HUES64 (cell line): ENCODE results near the gene UBE2K.
"Not testable (repeated sequence)": the region's sequence is repeated elsewhere in the genome, so short reads cannot be mapped to it uniquely, and the experiment has no call there.

ENCODE experiments used
- H3K27ac ChIP-seq: 2 replicates; pipeline ENCODE4 v1.7.0; 2013; ENCODE audit warnings: low read depth, low read length, inconsistent platforms
- H3K27me3 ChIP-seq: 2 replicates; pipeline ENCODE4 v1.6.1; 2013; ENCODE audit warnings: mild to moderate bottlenecking, low read length; ENCODE audit not compliant: insufficient read depth
- H3K36me3 ChIP-seq: 2 replicates; pipeline ENCODE4 v1.6.1; 2013; ENCODE audit warnings: mild to moderate bottlenecking, low read length; ENCODE audit not compliant: insufficient read depth
- H3K4me1 ChIP-seq: 2 replicates; pipeline ENCODE4 v1.6.1; 2013; ENCODE audit warnings: mild to moderate bottlenecking, low read length, moderate library complexity; ENCODE audit not compliant: insufficient read depth
- H3K4me3 ChIP-seq: 2 replicates; pipeline ENCODE4 v1.5.1; 2013; ENCODE audit warnings: mild to moderate bottlenecking, low read length, moderate library complexity
- H3K9ac ChIP-seq: 2 replicates; pipeline ENCODE4 v1.6.1; 2013; ENCODE audit warnings: mild to moderate bottlenecking, low read depth, low read length
- H3K9me3 ChIP-seq: 2 replicates; pipeline ENCODE4 v1.6.1; 2013; ENCODE audit warnings: low read depth, low read length; ENCODE audit not compliant: insufficient read depth
- WGBS: fragments of 150-250, 120-280 bp; methylation state at CpG from one replicate; pipeline ENCODE4 v1.1.7; 2013; ENCODE audit warnings: missing lambda C conversion rate; 5-methylcytosine and 5-hydroxymethylcytosine counted together

The UBE2K gene

DNA sequence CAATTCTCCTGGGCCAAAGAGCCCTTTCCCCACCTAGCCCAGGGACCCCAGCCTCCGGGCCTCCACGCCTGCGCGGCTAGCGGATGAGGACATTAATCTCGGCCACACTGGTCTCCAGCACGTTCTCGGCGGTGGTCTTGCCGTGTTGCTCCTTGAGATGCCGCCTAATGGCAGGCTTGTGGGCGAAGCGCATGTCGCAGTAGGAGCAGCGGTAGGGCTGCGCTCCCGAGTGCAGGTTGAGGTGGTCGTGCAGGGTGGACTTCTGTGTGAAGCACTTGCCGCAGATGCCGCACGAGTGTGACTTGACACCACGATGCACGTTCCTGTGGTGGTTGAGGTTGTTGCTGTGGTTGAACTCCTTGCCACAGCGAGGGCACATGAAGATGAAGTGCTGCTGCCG, 72.1 kb downstream of the UBE2K start:
- 98% methylated on average over 25 of the region's 25 CpGs for WGBS
- no peaks in the 10 kb centered on the region for H3K27me3 ChIP-seq

DNA sequence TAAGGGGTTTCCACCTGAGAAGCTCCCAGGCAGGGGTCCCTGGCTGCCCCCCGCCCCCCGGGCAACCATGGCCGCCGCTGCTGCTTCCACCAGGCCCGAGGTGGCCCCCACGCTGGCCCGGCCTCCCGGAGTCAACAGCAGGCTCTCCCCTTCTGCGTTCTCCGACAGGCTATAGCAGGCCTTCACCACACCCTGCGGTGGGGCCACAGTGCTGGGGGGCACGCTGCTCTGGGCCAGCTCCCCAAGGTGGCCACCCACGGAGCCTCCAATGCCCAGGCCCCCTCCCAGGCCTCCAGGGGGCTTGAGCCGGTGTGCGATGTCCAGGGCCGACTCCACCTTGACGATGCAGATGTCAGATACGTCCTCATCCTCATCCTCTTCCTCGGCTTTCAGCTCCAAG, 72.5 kb downstream of the UBE2K start:
- no peaks in the 10 kb centered on the region for H3K27me3 ChIP-seq
- H3K36me3 ChIP-seq, result peaks cover 67% of the 10 kb centered on the region
- whole genome bisulfite sequencing, result 96% methylated on average over 19 of the region's 19 CpGs

More for the DNA sequence above, 72.1 kb downstream of the UBE2K start:
- Histone ChIP-seq H3K36me3 (peaks cover 67% of the 10 kb centered on the region), H3K4me3 (no peak overlapping the region), H3K4me1 (no peaks in the 10 kb centered on the region), H3K9me3 (no peaks in the 10 kb centered on the region), H3K27ac (no peak overlapping the region), H3K9ac (no peak overlapping the region)

DNA sequence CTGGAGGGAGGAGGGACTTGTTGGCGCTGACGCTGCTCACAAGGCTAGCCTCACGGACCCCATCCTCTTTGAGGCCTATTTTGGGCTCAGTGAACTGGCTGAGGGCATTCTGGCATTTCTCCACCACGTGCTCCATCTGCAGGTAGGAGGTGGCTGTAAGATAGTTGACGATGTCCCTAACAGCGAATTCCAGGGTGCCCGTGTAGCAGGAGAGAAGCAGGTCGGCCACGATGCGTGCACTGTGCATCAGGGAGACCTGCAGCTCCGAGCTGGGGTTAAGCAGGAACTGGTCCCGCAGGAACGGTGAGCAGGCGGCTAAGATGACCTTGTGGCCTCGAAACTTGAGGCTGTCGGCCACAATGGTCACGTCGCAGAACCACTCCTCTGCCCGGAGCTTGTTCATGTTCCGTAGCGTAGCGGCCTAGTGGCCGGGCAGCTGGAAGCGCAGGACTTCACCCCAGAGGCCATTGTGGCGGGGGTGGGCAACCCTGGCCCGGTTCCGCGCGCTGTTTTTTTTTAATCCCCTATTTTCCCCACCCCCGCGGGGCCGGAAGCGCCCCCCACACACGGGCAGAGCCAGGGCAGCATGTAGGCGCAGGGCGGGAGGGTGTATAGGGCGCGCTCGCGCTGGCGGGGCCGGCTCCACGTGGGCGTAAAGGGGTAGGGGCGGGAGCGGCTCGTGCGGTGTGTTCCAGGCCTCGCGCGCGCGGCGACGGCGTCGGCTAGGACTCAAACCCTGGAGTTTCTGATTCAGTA, 73.2 kb downstream of the UBE2K start:
- H3K36me3 ChIP-seq, result peaks cover 67% of the 10 kb centered on the region

More for the DNA sequence above, 72.5 kb downstream of the UBE2K start:
- no peaks in the 10 kb centered on the region for H3K9me3 ChIP-seq
- no peaks in the 10 kb centered on the region for H3K4me1 ChIP-seq
- no peak overlapping the region for H3K4me3 ChIP-seq
- H3K9ac ChIP-seq, result no peak overlapping the region
- no peak overlapping the region for H3K27ac ChIP-seq

DNA sequence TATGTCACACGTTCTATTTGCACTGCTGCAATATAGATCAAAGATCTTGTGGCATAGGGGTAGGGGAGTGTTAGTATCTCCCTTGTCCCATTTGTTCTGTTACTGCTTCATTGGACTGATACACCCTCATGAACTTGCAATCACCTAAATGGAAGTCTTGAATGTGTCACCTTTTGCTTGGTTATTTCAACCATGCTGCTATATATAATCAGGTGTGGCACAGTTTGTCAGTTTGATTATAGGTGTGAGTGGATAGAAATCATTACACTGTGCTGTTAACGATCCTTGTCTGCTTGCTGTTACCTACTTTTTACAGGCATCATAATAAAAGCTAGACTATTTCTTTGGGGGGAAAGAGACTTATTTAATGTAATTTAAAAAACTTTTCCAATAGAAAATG, 84.1 kb downstream of the UBE2K start:
- H3K36me3 ChIP-seq, result peaks cover 35% of the 10 kb centered on the region
- 100% methylated on average over 1 of the region's 2 CpGs for WGBS

More for the DNA sequence above, 73.2 kb downstream of the UBE2K start:
- Histone ChIP-seq H3K4me3 (no peak overlapping the region), H3K9ac (no peak overlapping the region), H3K4me1 (no peaks in the 10 kb centered on the region), H3K27me3 (no peaks in the 10 kb centered on the region), H3K27ac (no peak overlapping the region), H3K9me3 (no peaks in the 10 kb centered on the region)
- 97% methylated on average over 57 of the region's 57 CpGs for WGBS

DNA sequence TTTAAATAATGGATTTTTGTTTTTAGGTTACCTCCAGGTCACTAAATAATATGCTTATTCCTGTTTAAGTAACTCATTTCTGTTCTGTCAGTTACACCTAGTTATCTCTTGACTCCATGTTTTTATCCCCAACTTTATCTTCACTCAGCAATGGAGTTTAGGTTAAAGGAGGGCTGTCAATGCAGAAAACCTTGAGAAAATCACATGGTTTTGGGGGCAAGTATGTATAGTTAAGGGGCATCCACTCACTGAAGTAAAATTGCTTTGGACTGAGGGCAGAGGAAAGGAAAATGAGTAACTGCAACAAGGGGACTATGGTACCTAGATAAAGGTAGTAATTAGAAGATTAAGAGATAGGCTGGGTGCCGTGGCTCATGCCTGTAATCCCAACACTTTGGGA, 87.1 kb downstream of the UBE2K start:
- Histone ChIP-seq H3K4me3 (no peak overlapping the region), H3K36me3 (peaks cover 4% of the 10 kb centered on the region; the same call in 1 of the 2 replicates), H3K27me3 (no peaks in the 10 kb centered on the region), H3K9me3 (no peaks in the 10 kb centered on the region), H3K9ac (no peak overlapping the region), H3K4me1 (no peaks in the 10 kb centered on the region), H3K27ac (no peak overlapping the region)
- WGBS, result 86% methylated on average over 1 of the region's 1 CpG

More for the DNA sequence above, 84.1 kb downstream of the UBE2K start:
- H3K9me3 ChIP-seq, H3K9ac ChIP-seq, H3K27ac ChIP-seq, H3K4me1 ChIP-seq, H3K4me3 ChIP-seq, H3K27me3 ChIP-seq: not testable (repeated sequence)

DNA sequence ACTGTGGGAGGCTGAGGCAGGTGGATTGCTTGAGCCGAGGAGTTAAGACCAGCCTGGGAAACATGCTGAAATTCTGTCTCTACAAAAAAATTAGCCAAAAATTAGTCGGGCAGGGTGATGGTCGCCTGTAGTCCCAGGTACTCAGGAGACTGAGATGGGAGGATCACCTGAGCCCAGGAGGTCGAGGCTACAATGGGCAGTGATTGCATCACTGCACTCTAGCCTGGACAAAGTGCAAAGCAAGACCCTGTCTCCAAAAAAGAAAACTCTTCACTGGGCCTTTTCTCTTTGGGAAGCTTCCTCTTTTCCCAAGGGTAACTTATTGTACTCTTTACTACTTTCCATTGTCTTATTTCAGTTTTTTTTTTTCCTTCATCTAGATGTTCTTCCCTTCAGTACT, 88.9 kb downstream of the UBE2K start:
- 89% methylated on average over 4 of the region's 4 CpGs for WGBS
- no peaks in the 10 kb centered on the region for H3K27me3 ChIP-seq

DNA sequence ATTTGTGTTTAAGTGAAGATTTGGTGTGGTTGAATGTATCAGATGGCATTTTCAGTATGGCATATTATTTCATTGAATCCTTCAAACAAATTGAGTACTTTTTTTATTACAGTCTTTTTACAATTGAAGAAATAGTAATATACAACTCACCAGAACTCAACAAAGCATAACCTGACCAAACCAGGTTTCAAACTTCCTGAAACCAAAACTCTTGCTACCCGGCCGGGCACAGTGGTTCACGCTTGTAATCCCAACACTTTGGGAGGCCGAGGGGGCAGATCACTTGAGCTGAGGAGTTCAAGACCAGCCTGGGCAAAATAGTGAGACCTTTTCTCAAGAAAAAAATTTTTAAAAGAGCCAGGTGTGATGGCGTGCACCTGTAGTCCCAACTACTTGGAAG, 94.2 kb downstream of the UBE2K start:
- 94% methylated on average over 5 of the region's 5 CpGs for WGBS
- H3K4me3 ChIP-seq, result no peak overlapping the region
- H3K9me3 ChIP-seq, result no peaks in the 10 kb centered on the region
- no peaks in the 10 kb centered on the region for H3K4me1 ChIP-seq
- H3K9ac ChIP-seq, result no peak overlapping the region
- no peaks in the 10 kb centered on the region for H3K27me3 ChIP-seq
- H3K27ac ChIP-seq, result no peak overlapping the region
- H3K36me3 ChIP-seq, result no peaks in the 10 kb centered on the region

More for the DNA sequence above, 88.9 kb downstream of the UBE2K start:
- H3K4me3 ChIP-seq, result no peak overlapping the region
- no peaks in the 10 kb centered on the region for H3K36me3 ChIP-seq
- H3K4me1 ChIP-seq, result no peaks in the 10 kb centered on the region
- H3K9me3 ChIP-seq, result no peaks in the 10 kb centered on the region
- no peak overlapping the region for H3K9ac ChIP-seq
- no peak overlapping the region for H3K27ac ChIP-seq

DNA sequence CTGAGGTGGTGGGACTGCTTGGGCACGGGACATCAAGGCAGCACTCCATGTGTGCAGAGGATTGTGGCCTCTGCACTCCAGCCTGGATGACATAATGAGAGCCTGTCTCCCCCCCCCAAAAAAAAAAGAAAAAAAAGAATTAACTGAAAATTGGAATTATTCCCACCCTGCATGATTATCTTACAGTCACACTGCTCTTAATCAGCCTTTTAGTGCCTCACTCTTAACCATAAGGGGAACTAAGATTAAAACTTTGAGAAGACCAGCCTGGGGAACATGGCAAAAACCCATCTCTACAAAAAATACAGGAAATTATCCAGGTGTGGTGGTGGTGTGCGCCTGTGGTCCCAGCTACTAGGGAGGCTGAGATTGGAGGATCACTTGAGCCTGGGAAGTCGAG, 94.6 kb downstream of the UBE2K start:
- H3K27ac ChIP-seq, result no peak overlapping the region
- no peaks in the 10 kb centered on the region for H3K27me3 ChIP-seq
- H3K9me3 ChIP-seq, result no peaks in the 10 kb centered on the region
- H3K9ac ChIP-seq, result no peak overlapping the region
- no peaks in the 10 kb centered on the region for H3K36me3 ChIP-seq
- no peaks in the 10 kb centered on the region for H3K4me1 ChIP-seq
- 96% methylated on average over 3 of the region's 3 CpGs for WGBS
- H3K4me3 ChIP-seq, result no peak overlapping the region

DNA sequence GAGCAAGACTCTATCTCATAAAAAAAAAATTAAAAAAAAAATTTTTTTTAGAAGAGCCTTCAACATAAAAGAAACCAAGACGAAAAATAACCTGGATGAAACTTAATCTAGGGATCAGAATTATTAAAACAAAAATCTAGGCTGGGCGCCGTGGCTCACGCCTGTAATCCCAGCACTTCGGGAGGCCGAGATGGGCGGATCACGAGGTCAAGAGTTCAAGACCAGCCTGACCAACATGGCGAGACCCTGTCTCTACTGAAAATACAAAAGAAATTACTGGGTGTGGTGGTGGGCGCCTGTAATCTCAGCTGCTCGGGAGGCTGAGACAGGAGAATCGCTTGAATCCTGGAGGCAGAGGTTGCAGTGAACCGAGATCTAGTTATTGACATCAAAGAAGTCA, 95.0 kb downstream of the UBE2K start:
- not testable (repeated sequence) for H3K9me3 ChIP-seq, H3K4me3 ChIP-seq, H3K27ac ChIP-seq, H3K9ac ChIP-seq, H3K4me1 ChIP-seq, H3K36me3 ChIP-seq, H3K27me3 ChIP-seq
- 96% methylated on average over 13 of the region's 13 CpGs for WGBS

DNA sequence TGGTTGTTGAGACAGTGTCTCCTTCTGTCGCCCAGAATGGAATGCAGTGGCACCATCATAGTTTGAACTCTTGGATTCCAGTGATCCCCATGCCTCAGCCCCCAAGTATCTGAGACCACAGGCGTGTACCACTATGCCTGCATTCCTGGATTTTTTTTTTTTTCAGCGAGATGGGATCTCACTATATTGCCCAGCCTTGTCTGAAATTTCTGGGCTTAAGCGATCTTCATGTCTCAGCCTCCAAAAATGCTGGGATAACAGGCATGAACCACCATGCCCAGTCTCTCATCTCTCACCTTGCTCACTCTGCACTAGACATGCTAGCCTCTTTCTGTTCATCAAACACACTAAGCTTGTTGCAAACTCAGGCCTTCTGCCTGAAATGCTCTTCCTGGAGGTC, 104.1 kb downstream of the UBE2K start:
- Histone ChIP-seq H3K9ac (no peak overlapping the region), H3K36me3 (no peaks in the 10 kb centered on the region), H3K4me3 (no peak overlapping the region), H3K4me1 (no peaks in the 10 kb centered on the region), H3K27ac (no peak overlapping the region), H3K27me3 (no peaks in the 10 kb centered on the region), H3K9me3 (no peaks in the 10 kb centered on the region)
- 45% methylated on average over 4 of the region's 4 CpGs for WGBS

DNA sequence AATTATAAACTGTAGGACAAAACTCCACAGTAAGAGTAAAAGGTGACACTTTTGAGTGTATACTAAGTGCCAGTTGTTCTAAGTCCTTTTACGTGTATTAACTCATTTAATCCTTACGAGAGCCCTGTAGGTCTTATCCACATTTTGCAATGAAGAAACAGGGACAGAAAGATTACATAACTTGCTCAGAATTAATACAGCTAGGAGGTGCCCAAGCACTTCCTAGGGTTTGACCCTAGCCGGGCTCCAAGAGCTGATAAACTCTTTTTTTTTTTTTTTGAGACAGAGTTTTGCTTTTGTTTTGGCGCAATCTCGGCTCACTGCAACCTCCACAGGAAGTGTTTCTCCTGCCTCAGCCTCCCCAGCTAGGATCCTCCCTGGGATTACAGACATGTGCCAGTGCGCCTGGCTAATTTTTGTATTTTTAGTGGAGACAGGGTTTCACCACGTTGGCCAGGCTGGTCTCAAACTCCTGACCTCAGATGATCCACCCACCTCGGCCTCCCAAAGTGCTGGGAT, 110.4 kb downstream of the UBE2K start:
- WGBS, result 85% methylated on average over 7 of the region's 8 CpGs
- Histone ChIP-seq H3K9me3 (no peaks in the 10 kb centered on the region), H3K4me1 (no peaks in the 10 kb centered on the region), H3K36me3 (no peaks in the 10 kb centered on the region), H3K4me3 (no peak overlapping the region), H3K27ac (no peak overlapping the region), H3K27me3 (no peaks in the 10 kb centered on the region), H3K9ac (no peak overlapping the region)
